ENCODE measurements around the gene NYNRIN.
A peak's percentile ranks its signal among the peaks of the same experiment; 100 is the strongest.
"Not testable (repeated sequence)": the region's sequence is repeated elsewhere in the genome, so short reads cannot be mapped to it uniquely, and the experiment has no call there.

NYNRIN gene

DNA sequence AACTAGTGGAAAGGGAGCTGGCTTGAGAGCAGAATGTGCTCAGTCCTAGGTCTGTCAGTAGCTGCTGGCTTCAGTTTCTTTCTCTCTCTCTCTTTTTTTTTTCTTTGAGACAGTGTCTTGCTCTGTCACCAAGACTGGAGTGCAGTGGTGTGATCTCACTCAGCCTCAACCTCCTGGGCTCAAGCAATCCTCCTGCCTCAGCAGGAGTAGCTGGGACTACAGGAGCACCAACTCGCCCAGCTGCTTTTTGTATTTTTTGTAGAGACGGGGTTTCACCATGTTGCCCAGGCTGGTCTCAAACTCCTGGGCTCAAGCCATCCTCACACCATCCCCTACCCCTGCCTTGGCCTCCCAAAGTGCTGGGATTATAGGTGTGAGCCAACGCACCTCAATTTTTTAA lies 27.2 kb upstream of the NYNRIN start:
- peaks cover 21% of the 10 kb centered on the region for H3K36me3 ChIP-seq (ENCODE audit: control insufficient read depth, low read depth, low read length)
- not testable (repeated sequence) for H3K27ac ChIP-seq (ENCODE audit: low read length); H3K27me3 ChIP-seq (ENCODE audit: control insufficient read depth, insufficient read depth, low read length); H3K9ac ChIP-seq (ENCODE audit: low read length); H3K9me3 ChIP-seq (ENCODE audit: control insufficient read depth, low read depth, low read length); H3K4me3 ChIP-seq (ENCODE audit: low read length); H3K4me1 ChIP-seq (ENCODE audit: control insufficient read depth, low read depth, low read length)

DNA sequence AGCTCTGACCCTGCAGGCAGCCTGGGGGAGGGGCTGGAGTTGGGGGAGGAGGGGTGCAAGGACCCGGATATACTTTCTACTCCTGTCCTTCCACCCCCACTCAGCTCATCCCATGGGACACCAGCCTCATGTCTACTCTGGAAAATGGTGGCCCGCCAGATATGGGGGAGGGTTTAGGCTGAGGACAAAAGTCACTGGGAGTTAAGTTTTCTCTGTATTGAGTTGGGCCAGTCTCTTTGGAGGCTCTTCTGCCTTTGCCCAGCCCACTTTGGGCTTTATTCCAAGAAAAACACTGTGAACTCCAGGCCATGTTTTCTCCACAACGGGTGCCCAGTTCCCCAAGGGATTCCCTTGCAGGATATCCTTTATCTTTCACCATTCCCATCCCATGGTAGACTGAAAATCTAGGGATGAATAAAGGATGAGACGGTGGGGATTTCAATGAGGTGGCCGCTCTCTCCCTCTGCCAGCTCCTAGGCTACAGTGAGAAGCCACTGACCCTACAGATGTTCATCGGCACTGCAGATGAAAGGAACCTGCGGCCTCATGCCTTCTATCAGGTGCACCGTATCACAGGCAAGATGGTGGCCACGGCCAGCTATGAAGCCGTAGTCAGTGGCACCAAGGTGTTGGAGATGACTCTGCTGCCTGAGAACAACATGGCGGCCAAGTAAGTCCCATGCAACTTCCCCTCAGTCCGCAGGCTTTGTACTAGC lies 25.9 kb upstream of the NYNRIN start:
- Histone ChIP-seq H3K36me3 (ENCODE audit: control insufficient read depth, low read depth, low read length) (peaks cover 21% of the 10 kb centered on the region), H3K4me3 (ENCODE audit: low read length) (no peak overlapping the region), H3K27ac (ENCODE audit: low read length) (no peak overlapping the region), H3K9me3 (ENCODE audit: control insufficient read depth, low read depth, low read length) (no peaks in the 10 kb centered on the region), H3K9ac (ENCODE audit: low read length) (no peak overlapping the region), H3K4me1 (ENCODE audit: control insufficient read depth, low read depth, low read length) (peaks cover 13% of the 10 kb centered on the region), H3K27me3 (ENCODE audit: control insufficient read depth, insufficient read depth, low read length) (no peaks in the 10 kb centered on the region)

DNA sequence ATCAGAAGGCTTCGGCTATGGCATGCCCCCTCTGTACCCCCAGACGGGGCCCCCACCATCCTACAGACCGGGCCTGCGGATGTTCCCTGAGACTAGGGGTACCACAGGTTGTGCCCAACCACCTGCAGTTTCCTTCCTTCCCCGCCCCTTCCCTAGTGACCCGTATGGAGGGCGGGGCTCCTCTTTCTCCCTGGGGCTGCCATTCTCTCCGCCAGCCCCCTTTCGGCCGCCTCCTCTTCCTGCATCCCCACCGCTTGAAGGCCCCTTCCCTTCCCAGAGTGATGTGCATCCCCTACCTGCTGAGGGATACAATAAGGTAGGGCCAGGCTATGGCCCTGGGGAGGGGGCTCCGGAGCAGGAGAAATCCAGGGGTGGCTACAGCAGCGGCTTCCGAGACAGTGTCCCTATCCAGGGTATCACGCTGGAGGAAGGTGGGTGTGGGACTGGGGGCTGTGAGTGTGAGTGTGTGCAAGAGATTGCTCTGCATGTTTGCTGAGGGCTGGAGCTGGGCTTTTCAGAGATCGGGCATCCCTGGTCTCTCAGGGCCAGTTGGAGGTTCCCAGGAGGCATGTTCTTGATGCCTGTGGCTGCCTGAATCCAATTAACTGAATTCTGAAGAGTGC lies 22.2 kb upstream of the NYNRIN start:
- no peaks in the 10 kb centered on the region for H3K9me3 ChIP-seq (ENCODE audit: control insufficient read depth, low read depth, low read length)
- no peak overlapping the region for H3K27ac ChIP-seq (ENCODE audit: low read length)
- H3K36me3 ChIP-seq (ENCODE audit: control insufficient read depth, low read depth, low read length): peaks cover 21% of the 10 kb centered on the region
- no peak overlapping the region for H3K9ac ChIP-seq (ENCODE audit: low read length)
- no peaks in the 10 kb centered on the region for H3K27me3 ChIP-seq (ENCODE audit: control insufficient read depth, insufficient read depth, low read length)
- peak overlapping the region; percentile 41 for H3K4me3 ChIP-seq (ENCODE audit: low read length)
- H3K4me1 ChIP-seq (ENCODE audit: control insufficient read depth, low read depth, low read length): peaks cover 7% of the 10 kb centered on the region

DNA sequence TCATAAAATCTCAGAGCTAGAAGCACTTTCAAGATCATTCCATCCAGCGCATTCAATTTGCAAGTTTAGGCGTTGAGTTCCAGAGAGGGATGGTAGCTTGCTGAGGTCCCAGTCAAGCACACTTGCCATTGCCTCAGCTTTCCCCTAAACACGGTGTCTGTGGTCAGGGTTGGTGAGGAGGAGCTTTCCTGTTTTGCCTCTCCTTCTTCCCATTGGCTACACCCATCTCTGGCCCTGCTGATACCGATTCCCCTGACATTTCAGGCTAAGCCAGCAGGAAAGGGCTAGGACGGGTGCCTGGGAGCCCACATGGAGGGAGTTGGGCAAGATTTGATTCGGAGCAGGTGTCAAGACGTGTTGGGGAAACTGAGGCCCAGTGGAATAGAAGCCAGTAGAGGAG lies 21.7 kb upstream of the NYNRIN start:
- no peaks in the 10 kb centered on the region for H3K27me3 ChIP-seq (ENCODE audit: control insufficient read depth, insufficient read depth, low read length)
- H3K27ac ChIP-seq (ENCODE audit: low read length): no peak overlapping the region
- peak overlapping the region; percentile 41 for H3K4me3 ChIP-seq (ENCODE audit: low read length)
- peaks cover 7% of the 10 kb centered on the region for H3K4me1 ChIP-seq (ENCODE audit: control insufficient read depth, low read depth, low read length)
- H3K36me3 ChIP-seq (ENCODE audit: control insufficient read depth, low read depth, low read length): peaks cover 21% of the 10 kb centered on the region
- H3K9me3 ChIP-seq (ENCODE audit: control insufficient read depth, low read depth, low read length): no peaks in the 10 kb centered on the region
- H3K9ac ChIP-seq (ENCODE audit: low read length): no peak overlapping the region

DNA sequence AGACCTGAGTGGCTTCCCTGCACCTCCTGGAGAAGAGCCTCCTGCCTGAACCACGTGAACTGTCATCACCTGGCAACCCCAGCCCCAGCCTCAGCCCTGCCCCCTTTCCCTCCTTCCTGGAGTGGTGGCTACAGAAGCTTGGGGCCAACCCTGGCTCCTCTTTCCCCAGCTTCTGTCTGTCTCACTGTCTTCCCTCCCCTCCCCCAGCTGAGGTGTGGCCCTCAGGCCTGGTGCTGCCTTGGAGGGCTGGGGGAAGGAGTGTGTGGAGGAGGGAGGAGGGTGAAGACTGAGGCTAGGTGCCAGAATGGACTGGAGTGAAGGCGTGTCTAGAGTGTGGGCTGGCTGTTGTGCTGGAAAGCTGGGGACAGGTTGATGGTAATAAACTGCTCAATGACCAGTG lies 21.1 kb upstream of the NYNRIN start:
- Histone ChIP-seq H3K27me3 (ENCODE audit: control insufficient read depth, insufficient read depth, low read length) (no peaks in the 10 kb centered on the region), H3K36me3 (ENCODE audit: control insufficient read depth, low read depth, low read length) (peaks cover 21% of the 10 kb centered on the region), H3K9me3 (ENCODE audit: control insufficient read depth, low read depth, low read length) (no peaks in the 10 kb centered on the region), H3K9ac (ENCODE audit: low read length) (no peak overlapping the region), H3K4me3 (ENCODE audit: low read length) (no peak overlapping the region), H3K27ac (ENCODE audit: low read length) (no peak overlapping the region), H3K4me1 (ENCODE audit: control insufficient read depth, low read depth, low read length) (peaks cover 7% of the 10 kb centered on the region)

DNA sequence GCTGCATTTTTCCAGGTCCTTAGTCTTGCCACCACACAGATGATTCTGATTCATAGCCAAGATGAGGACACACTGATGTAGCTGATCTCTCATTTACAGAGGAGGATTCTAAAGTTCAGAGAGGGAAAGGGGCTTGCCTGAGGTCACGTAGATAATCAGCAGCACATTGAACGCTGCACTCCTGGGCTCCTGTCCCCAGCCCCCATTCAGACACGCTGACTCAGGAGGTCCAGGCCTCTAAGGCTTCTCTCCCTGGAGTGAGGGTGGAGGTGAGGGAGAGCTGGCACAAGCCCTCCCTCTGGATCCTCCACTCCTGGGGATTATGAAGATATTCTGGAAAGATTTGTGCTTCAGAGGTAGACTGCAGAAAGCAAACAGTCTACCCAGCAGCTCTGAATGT lies 20.5 kb upstream of the NYNRIN start:
- peaks cover 16% of the 10 kb centered on the region for H3K36me3 ChIP-seq (ENCODE audit: control insufficient read depth, low read depth, low read length)
- no peak overlapping the region for H3K27ac ChIP-seq (ENCODE audit: low read length)
- H3K4me1 ChIP-seq (ENCODE audit: control insufficient read depth, low read depth, low read length): peaks cover 7% of the 10 kb centered on the region
- H3K9me3 ChIP-seq (ENCODE audit: control insufficient read depth, low read depth, low read length): no peaks in the 10 kb centered on the region
- no peak overlapping the region for H3K4me3 ChIP-seq (ENCODE audit: low read length)
- no peaks in the 10 kb centered on the region for H3K27me3 ChIP-seq (ENCODE audit: control insufficient read depth, insufficient read depth, low read length)
- no peak overlapping the region for H3K9ac ChIP-seq (ENCODE audit: low read length)

DNA sequence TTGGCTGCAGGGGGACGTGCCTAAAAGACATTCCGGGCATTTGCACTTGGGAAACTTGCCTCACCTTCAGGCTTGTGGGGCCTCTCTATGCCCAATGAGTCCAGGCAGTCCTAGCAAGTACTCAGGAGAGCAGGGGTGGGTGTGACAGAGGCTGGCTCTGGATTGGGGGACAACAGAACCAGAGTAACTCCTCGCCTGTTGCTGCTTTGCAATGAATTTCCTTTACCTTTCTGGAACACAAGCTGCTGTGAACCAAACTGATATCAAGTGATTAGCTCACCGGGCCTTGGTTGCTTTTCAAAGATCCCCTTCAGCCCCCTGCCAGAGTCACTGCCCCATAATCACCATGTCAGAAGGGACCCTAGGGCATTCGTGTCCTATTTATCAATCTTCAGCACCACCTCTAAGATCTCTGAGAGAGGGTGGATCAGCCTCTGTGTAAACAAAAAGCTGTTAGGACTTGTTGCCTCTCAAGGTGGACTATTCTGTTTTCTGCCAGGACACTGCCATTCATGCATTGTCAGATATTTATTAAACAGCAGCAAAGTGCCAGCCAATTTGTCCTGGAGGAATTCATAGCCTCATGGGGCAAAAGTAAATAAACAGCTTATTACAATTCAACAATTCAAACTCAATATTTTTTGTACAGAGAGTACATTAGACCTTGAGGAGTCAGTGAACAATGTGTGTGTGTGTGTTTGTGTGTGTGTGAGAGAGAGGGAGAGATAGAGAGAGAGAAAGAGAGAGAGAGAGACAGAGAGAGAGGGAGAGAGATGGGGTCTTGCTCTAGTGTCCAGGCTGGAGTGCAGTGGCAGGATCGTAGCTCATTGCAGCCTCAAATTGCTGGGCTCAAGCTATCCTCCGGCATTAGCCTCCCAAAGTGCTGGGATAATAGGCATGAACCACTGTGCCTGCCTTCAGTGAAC lies 19.6 kb upstream of the NYNRIN start:
- Histone ChIP-seq H3K4me3 (ENCODE audit: low read length) (no peak overlapping the region), H3K4me1 (ENCODE audit: control insufficient read depth, low read depth, low read length) (peaks cover 7% of the 10 kb centered on the region), H3K9ac (ENCODE audit: low read length) (no peak overlapping the region), H3K27me3 (ENCODE audit: control insufficient read depth, insufficient read depth, low read length) (no peaks in the 10 kb centered on the region), H3K27ac (ENCODE audit: low read length) (no peak overlapping the region), H3K9me3 (ENCODE audit: control insufficient read depth, low read depth, low read length) (no peaks in the 10 kb centered on the region), H3K36me3 (ENCODE audit: control insufficient read depth, low read depth, low read length) (peaks cover 7% of the 10 kb centered on the region)

DNA sequence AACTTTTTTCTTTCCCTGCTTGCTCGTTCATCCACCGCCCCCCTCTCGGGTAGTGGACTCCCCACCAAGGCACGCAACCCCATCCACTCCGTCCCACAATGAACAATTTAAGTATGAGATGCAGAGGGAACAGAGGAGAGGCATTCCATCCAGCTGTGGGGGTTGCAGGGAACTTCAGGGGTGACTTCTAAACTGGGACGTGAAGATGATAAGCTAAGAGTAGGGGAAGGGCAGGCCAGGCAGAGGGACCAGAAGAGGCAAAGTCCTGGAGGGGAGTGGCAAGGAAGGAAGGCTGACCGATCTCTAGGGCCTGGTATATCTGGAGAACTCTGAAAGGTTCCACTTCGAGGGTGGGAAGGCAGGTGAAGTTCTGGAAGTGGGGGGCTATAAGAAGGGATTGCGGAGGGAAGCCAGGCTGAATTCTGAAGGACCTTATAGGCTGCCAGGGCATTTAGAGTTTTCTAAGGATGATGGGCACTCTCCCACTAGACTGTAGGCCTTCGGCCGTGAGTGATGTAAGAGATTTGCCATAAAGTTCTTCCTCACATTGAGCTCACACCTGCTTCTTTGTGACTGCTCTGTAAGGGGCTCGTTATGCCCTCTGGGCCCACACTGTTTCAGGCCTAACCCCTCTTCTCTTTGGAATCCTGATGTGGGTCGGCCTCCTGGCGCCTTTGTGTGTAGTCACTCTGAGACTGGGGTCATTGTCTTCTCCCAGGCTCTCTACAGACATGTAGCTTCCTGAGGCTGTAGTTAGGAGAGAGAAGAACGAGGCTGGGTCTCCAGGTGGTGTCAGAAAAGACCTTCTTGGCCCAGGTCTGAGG lies 18.7 kb upstream of the NYNRIN start:
- Histone ChIP-seq H3K27me3 (ENCODE audit: control insufficient read depth, insufficient read depth, low read length) (no peaks in the 10 kb centered on the region), H3K4me3 (ENCODE audit: low read length) (no peak overlapping the region), H3K9ac (ENCODE audit: low read length) (no peak overlapping the region), H3K4me1 (ENCODE audit: control insufficient read depth, low read depth, low read length) (peaks cover 7% of the 10 kb centered on the region), H3K9me3 (ENCODE audit: control insufficient read depth, low read depth, low read length) (no peaks in the 10 kb centered on the region), H3K27ac (ENCODE audit: low read length) (no peak overlapping the region), H3K36me3 (ENCODE audit: control insufficient read depth, low read depth, low read length) (peaks cover 2% of the 10 kb centered on the region)

DNA sequence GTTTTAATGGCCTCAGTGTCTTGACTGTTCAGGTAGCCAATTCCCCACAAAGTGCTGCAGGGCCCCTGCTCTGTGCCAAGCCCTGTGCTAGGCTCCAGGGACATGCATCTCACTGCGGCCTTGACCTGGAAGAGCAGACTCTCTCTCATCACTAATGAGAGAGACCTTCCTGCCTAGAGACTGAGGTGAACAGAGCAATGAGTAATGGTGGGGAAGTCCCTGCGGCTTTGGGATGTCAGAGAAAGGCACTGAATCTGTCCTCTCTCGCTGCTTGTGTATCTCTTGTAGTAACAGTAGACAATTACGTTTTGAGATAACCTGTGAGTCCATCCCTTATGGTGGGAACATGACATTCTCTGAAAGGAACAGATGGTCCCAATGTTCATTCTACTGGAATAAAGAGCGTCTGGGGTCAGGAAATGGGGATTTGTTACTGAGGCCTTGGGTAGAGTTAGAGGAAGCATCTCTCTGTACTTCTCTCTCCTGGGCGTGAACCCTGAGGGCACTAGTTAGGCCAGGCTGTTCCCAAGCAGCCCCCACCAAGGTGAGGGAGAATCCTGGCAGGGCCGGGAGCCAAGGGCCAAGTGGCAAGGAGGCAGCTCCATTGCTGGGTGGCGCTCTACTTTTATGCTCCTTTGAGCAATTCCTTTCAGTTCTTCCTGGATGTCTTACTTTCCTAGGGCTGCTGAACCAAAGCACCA lies 17.3 kb upstream of the NYNRIN start:
- Histone ChIP-seq H3K27me3 (ENCODE audit: control insufficient read depth, insufficient read depth, low read length) (no peaks in the 10 kb centered on the region), H3K27ac (ENCODE audit: low read length) (no peak overlapping the region), H3K9me3 (ENCODE audit: control insufficient read depth, low read depth, low read length) (no peaks in the 10 kb centered on the region), H3K36me3 (ENCODE audit: control insufficient read depth, low read depth, low read length) (no peaks in the 10 kb centered on the region), H3K9ac (ENCODE audit: low read length) (no peak overlapping the region), H3K4me1 (ENCODE audit: control insufficient read depth, low read depth, low read length) (peaks cover 7% of the 10 kb centered on the region), H3K4me3 (ENCODE audit: low read length) (no peak overlapping the region)

DNA sequence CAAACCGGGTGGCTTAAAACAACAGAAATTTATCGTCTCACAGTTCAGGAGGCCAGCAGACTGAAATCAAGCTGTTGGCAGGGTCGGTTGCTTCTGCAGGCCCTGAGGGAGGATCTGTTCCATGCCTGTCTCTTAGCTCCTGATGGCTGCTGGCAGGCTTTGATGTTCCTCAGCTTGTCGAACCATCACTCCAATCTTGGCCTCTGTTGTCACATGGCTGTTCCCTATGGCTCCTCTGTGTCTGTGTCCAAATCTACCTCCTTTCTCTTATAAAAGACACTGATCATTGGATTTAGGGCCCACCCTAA lies 16.8 kb upstream of the NYNRIN start:
- Histone ChIP-seq H3K4me3 (ENCODE audit: low read length) (no peak overlapping the region), H3K27me3 (ENCODE audit: control insufficient read depth, insufficient read depth, low read length) (no peaks in the 10 kb centered on the region), H3K4me1 (ENCODE audit: control insufficient read depth, low read depth, low read length) (peaks cover 3% of the 10 kb centered on the region), H3K9ac (ENCODE audit: low read length) (no peak overlapping the region), H3K9me3 (ENCODE audit: control insufficient read depth, low read depth, low read length) (no peaks in the 10 kb centered on the region), H3K36me3 (ENCODE audit: control insufficient read depth, low read depth, low read length) (no peaks in the 10 kb centered on the region), H3K27ac (ENCODE audit: low read length) (no peak overlapping the region)

DNA sequence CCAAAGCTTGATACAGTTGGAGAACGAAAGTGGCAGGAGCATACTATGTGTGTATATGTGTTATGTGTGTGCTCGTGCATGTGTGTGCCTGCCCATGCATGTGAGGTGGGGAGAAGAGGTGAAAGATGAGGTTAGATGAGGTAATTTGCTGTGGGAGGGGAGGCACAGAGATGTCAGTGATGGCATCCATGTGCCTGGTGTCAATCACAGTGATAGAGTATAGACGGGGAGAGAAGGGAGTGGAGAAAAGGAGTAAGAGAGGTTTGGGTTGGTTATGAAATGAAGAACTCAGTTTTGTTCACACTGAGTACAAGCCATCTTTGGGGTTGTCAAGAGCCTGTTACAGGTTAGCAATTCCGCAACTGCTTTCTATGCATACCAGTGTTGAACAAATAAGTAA lies 14.6 kb upstream of the NYNRIN start:
- Histone ChIP-seq H3K9ac (ENCODE audit: low read length) (no peak overlapping the region), H3K27me3 (ENCODE audit: control insufficient read depth, insufficient read depth, low read length) (no peaks in the 10 kb centered on the region), H3K27ac (ENCODE audit: low read length) (no peak overlapping the region), H3K36me3 (ENCODE audit: control insufficient read depth, low read depth, low read length) (no peaks in the 10 kb centered on the region), H3K4me1 (ENCODE audit: control insufficient read depth, low read depth, low read length) (peaks cover 3% of the 10 kb centered on the region), H3K4me3 (ENCODE audit: low read length) (no peak overlapping the region), H3K9me3 (ENCODE audit: control insufficient read depth, low read depth, low read length) (no peaks in the 10 kb centered on the region)
